ENCODE data around the gene NCF4. TPM values are rescaled to one million over a fixed set of nuclear protein-coding genes. Genes with fewer than 3 reads are reported as not detected.

Gene NCF4
- total RNA-seq, 1 donor = not detected

- no peak for DNase-seq (ENCODE audit: low read depth)
- TF ChIP-seq, protein P1, sequence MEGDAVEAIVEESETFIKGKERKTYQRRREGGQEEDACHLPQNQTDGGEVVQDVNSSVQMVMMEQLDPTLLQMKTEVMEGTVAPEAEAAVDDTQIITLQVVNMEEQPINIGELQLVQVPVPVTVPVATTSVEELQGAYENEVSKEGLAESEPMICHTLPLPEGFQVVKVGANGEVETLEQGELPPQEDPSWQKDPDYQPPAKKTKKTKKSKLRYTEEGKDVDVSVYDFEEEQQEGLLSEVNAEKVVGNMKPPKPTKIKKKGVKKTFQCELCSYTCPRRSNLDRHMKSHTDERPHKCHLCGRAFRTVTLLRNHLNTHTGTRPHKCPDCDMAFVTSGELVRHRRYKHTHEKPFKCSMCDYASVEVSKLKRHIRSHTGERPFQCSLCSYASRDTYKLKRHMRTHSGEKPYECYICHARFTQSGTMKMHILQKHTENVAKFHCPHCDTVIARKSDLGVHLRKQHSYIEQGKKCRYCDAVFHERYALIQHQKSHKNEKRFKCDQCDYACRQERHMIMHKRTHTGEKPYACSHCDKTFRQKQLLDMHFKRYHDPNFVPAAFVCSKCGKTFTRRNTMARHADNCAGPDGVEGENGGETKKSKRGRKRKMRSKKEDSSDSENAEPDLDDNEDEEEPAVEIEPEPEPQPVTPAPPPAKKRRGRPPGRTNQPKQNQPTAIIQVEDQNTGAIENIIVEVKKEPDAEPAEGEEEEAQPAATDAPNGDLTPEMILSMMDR (IDR thresholded peaks at IDR 0.05; ENCODE audit: insufficient read depth, low read depth, low read length) = no peak
- H3K4me3 ChIP-seq (ENCODE audit: low read depth, low read length) = no peak overlapping the region
Measured at GRCh38 chr22:36863979-36864378, 3.2 kb downstream of the NCF4 start.

DNA sequence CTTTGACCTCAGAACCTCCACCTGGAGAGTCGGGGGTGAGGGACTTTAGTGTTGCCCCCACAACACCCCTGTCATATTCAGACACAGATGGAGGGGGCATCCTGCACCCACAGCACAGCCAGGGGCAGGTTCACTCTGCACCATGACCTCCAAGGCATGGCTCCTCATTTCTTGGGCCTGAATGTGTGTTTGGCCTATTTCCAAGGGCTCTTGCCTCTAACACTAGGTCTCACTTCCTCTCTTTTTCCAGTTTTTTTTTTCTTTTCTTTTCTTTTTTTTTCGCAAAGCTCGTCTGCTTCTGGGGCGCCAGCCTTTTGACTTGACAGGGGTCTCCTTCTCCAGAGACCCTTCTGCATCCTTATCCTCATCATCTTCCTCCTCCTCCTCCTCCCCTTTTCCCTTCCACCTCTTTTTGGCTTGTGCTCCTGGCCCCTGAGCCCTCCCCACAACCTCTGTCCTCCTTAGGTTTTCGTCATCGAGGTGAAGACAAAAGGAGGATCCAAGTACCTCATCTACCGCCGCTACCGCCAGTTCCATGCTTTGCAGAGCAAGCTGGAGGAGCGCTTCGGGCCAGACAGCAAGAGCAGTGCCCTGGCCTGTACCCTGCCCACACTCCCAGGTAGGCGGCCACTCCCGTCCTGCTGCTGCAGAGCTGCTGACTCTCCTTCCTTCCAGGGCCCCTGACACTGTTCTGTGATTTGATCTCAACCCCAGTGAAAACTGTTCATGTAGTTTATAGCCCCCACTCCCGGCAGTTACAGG lies 3.8 kb downstream of the NCF4 start:
- no peak overlapping the region for H3K4me3 ChIP-seq (ENCODE audit: low read depth, low read length)
- TF ChIP-seq, protein P1 (IDR thresholded peaks at IDR 0.05; ENCODE audit: insufficient read depth, low read depth, low read length) = no peak
- no peak for DNase-seq (ENCODE audit: low read depth)

DNA sequence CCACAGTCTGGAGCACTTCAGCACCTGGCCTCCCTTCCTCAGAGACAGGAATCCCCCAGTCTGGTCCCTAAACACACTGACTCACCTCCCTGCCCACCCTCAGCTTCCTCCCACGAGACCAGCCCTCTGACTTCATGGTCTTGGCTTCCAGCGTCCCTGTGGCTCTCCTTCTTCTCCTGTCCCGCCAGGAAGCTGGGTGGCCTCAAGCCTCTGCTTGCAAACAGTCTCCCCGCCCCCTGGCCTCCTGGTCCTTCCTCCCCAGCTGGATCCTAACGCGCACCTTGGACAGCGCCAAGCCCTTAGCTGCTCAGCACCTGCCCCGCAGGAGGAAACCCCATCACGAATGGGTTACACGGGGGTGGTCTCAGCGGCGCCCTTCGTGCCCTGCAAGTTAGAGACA lies 4.5 kb downstream of the NCF4 start:
- peak; percentile 7 for DNase-seq (ENCODE audit: low read depth)
- no peak overlapping the region for H3K4me3 ChIP-seq (ENCODE audit: low read depth, low read length)
- TF ChIP-seq, protein P1 (IDR thresholded peaks at IDR 0.05; ENCODE audit: insufficient read depth, low read depth, low read length) = no peak

DNA sequence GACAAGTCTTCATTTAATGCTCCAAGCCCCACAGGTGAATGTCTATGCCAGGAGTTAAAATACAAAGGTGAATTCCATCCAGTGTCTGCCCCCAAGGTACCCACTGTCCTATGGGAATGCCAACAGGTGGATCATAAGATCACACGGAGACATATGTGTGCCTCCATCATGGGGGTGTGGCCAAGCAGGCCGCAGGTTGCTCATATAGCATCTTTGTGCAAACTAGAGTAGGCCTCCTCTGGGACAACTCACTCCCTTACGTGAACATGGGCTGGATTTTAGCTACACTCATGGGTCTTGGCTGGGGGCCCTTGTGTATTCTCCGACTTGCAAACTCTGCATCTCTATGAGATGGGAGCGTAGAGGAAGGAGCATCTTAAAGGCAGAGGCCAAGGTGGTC lies 6.9 kb downstream of the NCF4 start:
- H3K4me3 ChIP-seq (ENCODE audit: low read depth, low read length) = no peak overlapping the region
- TF ChIP-seq, protein P1 (IDR thresholded peaks at IDR 0.05; ENCODE audit: insufficient read depth, low read depth, low read length) = no peak
- DNase-seq (ENCODE audit: low read depth) = no peak

- TF ChIP-seq, protein P1 (IDR thresholded peaks at IDR 0.05; ENCODE audit: insufficient read depth, low read depth, low read length) = no peak
- no peak for DNase-seq (ENCODE audit: low read depth)
- H3K4me3 ChIP-seq (ENCODE audit: low read depth, low read length) = no peak overlapping the region
Measured at GRCh38 chr22:36868546-36869181, 7.9 kb downstream of the NCF4 start.

DNA sequence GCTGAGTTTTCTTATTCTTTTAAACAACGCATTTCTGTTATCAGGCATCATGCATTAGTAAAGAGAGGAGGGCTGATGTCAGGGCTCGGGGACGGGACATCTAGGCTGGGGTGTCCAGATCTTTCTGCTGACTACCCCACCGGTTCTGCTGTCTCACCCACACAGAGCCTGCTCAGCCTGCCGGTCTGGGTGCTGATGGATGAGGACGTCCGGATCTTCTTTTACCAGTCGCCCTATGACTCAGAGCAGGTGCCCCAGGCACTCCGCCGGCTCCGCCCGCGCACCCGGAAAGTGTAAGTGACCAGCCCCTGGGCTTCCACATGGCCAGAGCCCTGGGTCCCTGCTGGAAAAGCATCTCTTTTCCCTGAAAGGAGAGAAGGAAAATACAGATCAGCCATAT lies 9.4 kb downstream of the NCF4 start:
- TF ChIP-seq, protein P1 (IDR thresholded peaks at IDR 0.05; ENCODE audit: insufficient read depth, low read depth, low read length) = no peak
- H3K4me3 ChIP-seq (ENCODE audit: low read depth, low read length) = no peak overlapping the region
- DNase-seq (ENCODE audit: low read depth) = no peak
